Posterior vena cava (tissue), 2 donors: Measurements from ENCODE around the gene TXK. TPM values are rescaled to one million over a fixed set of nuclear protein-coding genes. Genes with fewer than 3 reads are reported as not detected.

Experiments
- DNase-seq: peaks from one replicate; pipeline ENCODE4 v3.0.0-alpha.2; 2020; ENCODE audit warnings: low spot score
- intact Hi-C, 2 donors: fragments of 100-400 bp; cut with DNase I; formaldehyde crosslinking; loops; one replicate each; pipeline versions ENCODE4 v1.14.1 to v1.14.2; 2022 to 2023
- total RNA-seq, 2 donors: library from RNA; stranded (reverse); fragmentation: NEBNext Ultra II Directional; extraction: Animal tissue kit (Norgen Biotek cat#: 25700); gene quantifications; one replicate each; pipeline ENCODE4 v1.2.1, GENCODE V29; 2021
- donor health status: DM: yes; HTN: yes; CAD: no.
- donor health status: DM: yes; HTN: yes; CAD: no.

The TXK gene
- total RNA-seq, 2 donors from 2014 or later, result 2.6 TPM

DNA sequence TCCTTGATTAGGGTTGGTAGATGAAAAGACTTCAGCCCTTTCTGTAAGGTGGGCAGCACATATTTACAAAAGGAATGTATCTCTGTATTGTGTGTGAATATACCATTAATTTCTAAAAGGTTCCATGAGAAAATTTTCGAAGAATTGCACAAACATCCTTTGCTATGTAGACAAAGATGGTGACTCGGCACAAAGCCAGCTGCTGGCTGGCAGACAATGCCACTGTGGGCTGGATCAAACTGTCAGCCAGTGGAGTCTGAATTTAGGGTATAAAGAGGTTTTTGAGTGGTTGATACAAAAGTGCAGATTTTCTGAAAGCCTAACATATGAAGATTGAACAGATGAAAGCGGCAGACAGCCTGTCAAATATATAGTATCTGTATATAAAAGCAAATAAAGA, 5.6 kb upstream of the TXK start:
- DNase-seq, result no peak
- intact Hi-C loops, result no loop called here

DNA sequence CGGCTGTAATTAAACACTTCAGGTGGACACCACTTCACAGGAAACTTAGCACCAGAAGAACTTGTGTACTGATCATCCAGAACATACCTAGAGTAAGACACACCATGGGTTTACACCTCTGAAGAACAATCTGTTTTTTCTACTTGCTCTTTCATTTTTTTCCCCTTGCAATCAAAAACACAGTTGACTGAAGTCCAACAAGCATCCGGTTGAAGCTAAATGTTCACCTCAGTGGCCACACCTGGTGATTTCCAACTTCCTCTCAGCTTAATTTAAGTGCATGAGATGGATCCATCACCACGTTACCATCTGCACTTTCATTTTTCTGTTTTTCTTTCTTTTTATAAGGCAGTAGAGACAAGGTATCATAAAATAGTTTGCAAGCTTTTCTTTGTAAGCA, 4.9 kb upstream of the TXK start:
- DNase-seq, result no peak
- intact Hi-C loops, result no loop called here

DNA sequence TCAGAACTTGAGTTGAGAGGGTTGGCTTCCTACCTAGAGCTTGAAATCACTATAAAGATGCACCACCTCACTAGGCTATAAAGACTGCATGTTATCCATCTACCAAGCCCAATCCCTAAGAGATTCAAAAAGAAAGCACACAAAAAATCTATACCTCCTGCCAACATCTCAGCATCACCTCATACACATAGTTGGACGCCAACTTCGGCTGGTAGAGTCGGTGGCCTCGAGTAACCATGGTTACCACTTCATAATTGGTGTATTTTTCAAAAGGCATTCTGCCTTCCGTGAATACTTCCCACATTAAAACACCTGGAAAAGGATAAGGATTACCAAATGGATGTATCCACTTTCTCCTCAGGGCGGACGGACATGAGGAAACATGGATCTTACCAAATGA, 4.5 kb upstream of the TXK start:
- intact Hi-C loops, result no loop called here
- DNase-seq, result no peak

DNA sequence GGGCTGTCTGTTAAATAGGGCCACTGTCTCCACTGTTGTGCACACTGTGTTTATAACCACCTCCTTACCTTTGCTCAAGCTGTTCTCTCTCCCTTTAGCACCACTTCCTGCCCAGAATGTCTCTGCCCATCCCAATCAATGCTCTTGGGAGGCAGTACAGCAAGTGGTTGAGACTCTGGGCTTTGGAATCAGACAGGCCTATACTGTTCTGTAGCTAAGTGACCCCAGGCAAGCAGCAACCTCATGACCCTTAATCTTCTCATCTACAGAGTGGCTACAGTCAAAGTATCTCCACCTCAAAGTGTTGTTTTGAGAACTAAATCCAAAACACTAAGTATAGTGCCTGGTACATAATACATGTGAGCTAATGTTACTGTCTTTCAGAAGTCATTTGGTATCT, 3.8 kb upstream of the TXK start:
- no peak for DNase-seq
- intact Hi-C loops, result no loop called here

DNA sequence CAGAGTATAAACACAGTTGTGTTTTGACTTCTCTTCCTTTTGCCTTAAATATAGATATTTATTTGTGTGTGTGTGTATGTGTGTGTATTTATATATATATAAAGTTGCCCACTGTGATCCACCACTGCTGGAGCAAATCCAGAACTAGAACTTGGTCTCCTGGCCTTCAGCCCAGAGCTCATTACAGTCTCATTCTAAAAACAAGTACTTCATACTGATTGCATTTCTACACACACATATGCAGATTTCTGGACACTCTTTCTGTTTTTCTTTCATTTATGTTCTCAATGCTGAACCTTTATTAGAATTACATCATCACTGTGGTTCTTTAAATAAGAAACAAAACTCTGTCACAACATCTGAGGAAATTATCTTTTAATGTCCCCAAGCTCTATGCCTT, 381 bp downstream of the TXK start:
- intact Hi-C loops, result no loop called here
- DNase-seq, result no peak

DNA sequence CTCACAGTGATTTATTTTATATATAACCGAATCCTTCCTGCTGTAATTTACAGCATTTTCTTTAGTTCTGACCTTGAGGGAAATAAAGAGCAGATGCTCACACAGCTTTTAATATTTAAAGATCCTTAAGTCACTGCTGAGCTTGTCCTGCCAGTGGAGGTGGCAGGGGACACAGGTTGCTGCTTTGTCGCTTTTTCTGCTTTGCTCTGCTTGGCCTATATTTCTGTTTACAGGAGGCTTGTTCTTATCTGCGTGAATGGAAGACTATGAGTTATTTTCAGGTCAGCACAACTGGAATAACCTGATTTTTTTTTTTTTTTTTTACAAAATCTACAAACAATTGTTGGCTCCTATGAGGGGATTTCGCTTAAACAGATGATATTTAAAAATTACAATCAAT, 2.3 kb downstream of the TXK start:
- intact Hi-C loops, result no loop called here
- no peak for DNase-seq

DNA sequence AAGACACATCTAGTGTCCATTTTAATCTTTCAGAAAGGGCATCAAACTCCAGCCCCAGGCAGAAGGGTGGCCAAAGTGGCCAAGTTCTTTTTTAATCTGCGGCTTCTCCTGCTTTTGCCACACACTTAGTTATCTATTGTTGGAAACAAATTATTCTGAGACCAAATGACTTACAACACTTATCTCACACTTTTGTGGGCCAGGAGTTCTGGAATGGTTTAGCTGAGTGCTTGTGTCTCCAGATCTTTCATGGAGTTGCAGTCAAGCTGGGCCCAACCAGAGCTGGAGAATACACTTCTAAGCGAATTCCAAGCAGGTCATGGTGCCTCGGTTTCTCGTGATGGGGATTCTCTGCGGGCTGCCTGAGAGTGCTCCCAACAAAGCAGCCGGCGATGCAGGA, 4.0 kb downstream of the TXK start:
- intact Hi-C loops, result no loop called here
- DNase-seq, result peak; percentile 64

DNA sequence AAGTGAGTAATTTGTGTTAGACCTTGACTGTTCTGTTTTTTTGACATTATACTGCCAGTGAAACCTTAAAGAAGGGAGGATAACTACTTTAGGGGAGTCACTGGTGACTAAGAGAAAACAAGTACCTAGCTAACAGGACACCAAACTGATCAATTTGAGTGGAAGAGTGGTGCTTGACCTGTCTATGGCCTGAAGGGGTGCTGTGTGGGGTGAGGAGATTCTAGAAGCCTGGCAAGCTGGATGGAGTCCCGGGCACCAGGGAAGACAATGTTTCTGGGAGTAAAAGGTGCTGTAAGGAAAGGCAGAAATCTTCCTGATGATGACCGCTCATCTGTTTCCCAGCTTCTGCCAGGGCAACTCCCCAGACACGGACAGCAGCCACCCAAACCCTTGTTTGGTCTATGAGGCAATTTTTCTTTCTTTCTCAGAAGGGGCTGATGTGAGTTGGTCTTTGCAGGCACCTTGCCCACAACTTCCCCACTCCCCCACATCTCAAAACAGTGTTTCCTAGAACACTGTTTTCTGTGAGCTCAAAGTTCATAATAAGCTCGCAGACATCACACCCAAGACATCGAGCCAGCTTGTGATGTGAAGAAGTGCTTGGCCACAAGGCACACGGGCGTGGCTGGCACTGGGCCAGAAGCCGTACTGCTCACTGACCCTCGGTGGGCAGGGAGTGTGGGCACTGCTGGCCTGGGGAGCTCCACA, 4.6 kb downstream of the TXK start:
- DNase-seq, result peak; percentile 81
- intact Hi-C loops, result no loop called here

DNA sequence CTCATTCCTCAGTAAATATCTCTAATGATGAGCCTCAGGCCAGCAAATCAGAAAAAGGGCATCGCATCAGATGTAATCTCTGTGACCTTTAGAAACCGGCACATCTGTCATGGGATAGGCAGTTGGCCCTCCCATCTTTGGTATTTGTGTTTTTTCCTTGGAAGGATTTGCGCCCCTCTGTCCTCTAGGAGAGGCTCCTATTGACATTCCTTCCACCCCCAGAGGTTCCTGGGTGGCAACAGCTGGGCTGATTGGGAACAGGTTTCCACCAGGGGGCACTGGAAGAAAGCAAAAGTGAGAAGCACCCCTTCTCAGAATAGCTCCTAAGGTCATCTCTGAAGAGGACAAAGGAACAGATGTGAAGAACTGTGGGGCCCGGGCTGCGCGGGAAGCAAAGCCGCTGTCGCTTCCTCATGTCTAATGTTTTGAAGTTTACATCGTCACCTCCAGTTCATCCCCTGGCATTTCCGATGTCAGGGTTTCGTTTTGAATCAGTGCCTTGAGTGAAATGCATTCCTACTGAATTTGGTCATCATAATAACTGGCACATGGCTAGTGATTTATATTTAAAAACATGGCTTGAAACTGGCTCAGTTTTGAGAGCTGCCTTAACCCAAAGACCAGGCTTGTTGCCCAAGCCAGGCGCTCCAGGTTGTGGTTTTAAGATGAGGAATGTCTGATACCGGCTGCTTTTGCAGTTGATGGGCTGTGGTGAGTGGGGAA, 6.2 kb downstream of the TXK start:
- intact Hi-C loops, result no loop called here
- DNase-seq, result peak; percentile 81

DNA sequence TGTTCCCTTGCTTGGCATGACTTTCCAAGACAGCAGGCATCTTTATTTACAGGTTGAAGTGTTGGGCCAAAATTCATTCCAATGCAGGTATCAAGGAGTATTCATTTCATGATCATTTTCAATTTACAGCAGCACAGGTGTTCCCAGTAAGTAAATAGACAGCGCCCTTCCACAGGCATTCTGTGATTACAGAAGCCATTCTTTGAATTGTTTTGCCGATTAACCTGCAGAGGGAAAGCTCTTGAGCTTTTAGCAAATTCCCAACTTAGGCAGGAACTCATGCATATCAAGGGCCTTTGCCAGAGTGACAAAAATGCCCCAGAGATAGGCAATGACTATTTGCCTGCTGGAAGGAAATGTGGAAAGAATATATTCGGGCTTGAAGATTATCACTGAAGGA, 6.8 kb downstream of the TXK start:
- intact Hi-C loops, result no loop called here

DNA sequence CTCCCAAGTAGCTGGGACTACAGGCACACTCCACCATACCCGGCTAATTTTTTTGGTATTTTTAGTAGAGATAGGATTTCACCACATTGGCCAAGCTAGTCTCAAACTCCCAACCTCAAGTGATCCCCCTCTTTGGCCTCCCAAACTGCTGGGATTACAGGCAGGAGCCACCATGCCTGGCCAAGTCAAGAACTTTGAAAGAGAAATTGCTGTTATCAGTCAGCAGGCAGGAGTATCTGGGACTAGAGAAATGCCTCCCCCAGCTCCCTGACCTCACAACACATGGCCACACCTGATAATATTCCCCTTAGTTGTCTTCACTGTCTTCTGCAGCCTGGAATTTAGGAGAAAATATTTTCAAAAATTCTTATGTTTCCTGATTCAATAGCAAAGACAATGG, 7.4 kb downstream of the TXK start:
- intact Hi-C loops, result no loop called here
- no peak for DNase-seq

More for the DNA sequence above, 6.8 kb downstream of the TXK start:
- DNase-seq, result no peak

DNA sequence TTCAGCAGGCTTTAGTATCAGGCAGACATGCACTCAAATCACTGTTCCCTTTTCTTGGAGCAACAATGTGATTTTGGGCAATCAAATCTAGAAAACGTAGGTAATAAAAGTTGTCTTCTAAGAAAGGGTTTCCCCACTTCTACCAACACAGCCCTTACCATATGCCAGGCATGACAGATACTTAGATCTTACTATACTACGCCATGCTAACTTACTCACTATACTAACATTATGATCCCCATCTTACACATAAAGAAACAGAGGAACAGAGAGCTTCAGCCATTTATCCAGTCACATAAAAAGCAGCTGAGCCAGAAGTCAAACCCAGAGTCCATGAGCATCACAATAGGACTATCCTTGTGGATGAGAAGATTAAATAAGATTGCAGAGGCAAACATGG, 9.2 kb downstream of the TXK start:
- intact Hi-C loops, result no loop called here
- no peak for DNase-seq

DNA sequence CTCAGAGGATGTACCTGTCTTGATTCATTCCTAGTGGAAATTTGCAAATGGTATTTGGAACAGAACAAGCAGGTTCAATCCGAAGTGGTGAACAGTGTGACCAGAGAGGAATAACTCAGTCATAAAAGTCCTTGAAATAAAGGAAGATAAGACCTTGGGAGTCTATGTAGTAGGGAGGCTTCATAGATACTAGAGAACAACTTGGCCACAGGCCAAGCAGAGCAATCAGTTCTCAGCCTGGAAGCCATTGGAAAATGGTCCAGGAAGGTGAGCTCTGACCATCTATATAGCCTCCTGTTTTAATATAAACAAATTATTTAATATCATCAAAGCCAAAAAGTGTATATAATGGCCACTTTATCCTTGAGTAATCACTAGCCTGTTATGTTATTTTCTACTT, 11.3 kb downstream of the TXK start:
- intact Hi-C loops, result no loop called here
- DNase-seq, result no peak

DNA sequence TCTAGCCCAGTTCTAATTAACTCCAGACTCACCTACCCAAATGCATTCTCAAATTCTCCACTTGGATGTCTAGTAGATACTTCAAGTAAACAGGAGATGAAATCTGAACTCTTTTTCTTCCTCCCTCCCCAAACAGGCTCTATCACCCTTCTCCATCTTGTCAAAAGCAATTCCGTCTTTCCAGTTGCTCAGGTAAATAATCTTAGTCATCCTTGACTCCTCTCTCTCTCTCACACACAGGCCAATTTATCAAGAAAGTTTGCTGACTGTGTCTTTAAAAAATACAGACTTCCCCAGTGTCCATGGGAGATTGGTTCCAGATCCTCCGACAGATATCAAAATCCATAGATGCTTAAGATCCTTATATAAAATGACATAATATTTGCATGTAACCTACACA, 12.9 kb downstream of the TXK start:
- intact Hi-C loops, result no loop called here
- no peak for DNase-seq

DNA sequence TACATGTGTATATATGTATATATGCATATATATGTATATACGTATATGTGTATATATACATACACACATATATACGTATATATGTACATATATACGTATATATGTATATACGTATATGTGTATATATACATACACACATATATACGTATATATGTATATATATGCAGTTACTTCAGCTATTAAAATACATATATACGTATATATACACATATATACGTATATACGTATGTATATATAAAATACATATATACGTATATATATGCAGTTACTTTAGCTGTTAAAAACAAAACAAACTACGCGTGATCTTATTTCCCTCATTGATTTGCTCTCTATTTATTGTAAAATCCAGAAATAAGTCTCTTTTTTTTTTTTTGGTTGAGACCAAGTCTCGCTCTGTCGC, 13.9 kb downstream of the TXK start:
- intact Hi-C loops, result no loop called here

DNA sequence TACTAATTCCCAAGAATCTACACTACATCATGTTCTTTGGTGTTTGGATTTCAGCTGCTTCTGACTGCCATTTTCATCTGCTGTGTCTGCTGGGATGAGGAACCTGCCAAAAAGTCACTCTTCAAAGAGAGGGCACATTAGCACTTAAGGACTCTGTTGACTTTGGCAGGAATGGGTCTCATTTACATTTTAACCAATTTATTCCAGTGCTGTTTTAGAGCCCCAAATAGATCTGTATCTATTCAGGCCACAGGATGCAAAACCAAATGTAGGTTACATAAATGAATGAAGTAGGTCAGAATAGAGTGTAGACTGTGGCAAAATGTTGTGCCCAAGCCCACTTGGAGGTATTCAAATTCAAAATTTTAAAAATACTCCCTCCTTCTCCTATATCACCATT, 14.4 kb downstream of the TXK start:
- DNase-seq, result no peak
- intact Hi-C loops, result loop anchor here in 1 of 2 donors (10.0 kb wide), 1 partner anchor 925 kb away; no protein-coding TSS in a partner anchor

More for the DNA sequence above, 13.9 kb downstream of the TXK start:
- DNase-seq, result no peak

DNA sequence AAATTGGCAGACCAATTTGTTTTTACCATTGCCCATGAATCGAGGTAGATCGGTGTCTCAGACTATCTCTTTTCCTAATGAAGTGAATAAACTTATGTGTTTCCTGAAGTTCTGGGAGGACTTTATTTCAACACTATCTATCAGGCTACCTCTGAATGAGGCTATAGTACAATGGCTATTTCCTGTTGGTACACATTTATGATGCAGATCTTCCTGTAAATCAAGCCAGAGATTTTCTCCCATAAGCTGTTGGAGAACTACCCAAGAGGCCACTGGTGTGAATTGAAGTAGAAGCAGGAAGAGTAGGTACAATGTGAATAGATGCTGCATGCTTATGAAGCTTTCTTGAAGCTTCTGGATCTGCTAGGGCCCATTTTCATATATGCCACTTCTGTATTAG, 16.0 kb downstream of the TXK start:
- intact Hi-C loops, result loop anchor here in 1 of 2 donors (10.0 kb wide), 1 partner anchor 923 kb away; no protein-coding TSS in a partner anchor
- DNase-seq, result no peak

DNA sequence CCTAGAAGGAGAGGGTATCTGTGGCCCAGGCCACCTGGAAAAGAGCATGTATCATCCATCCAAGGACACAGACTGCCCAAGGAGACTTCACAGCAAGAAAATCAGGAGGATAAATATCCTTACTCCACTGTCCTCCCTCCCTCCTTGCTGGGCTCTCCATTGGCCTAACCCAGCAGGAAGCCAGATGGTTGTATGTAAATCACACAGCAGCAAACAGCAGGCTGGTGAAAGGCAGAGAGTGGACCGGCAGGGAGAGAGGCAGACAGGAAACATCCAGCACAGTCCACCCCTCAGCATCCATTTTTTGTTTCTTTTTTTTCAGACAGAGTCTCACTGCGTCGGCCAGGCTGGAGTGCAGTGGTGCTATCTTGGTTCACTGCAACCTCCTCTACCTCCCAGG, 17.5 kb downstream of the TXK start:
- DNase-seq, result no peak
- intact Hi-C loops, result loop anchor here in 1 of 2 donors (10.0 kb wide), 1 partner anchor 922 kb away; no protein-coding TSS in a partner anchor

DNA sequence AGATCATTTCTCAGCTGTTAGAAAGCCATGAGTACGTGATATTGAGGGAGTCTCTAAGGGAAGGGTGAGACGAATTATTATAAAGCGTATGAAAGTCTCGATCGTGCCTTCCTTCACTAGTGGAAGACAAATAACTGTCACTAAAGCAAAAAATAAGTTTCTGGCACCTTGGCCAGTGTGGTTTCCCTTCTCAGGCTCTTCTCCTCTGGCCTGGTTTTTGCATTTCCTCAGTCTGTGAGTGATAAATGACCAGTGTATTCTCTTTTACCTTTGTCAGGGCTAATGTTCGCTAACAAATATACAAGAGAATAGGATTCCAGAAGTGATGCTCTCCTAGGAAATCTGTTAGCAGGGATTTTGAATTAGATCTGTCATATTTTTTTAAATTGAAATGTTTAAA, 19.6 kb downstream of the TXK start:
- no peak for DNase-seq
- intact Hi-C loops, result loop anchor here in 1 of 2 donors (10.0 kb wide), 1 partner anchor 920 kb away; no protein-coding TSS in a partner anchor

DNA sequence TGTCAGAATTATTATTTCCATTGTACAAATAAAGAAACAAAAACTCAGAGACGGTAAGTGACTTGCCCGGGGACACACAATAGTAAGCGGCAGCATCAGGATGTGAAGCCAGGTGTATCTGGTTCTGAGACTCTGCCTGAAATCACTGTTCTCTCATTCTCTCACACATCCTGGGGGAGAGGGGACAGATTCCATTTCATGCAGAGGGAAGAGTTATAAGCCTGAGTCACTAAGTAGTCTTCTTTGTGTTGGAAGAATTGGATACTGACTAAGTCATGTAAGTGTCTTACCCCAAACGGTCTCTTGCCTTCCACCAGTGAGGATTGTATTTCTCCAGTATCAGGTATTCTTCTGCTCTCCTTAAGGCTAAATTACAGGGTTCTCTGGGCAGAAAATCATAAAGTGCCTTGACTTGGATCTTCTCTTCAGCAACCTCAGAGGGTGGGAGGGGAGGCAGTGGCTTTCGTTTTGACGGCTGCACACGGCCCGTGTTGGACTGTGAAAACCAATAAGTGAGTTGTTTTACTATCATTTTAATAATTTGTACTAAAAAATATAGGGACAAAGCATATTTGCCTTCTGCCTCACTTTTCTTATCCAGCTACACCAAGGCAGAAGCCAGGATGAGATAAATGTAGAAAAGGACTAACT, 21.9 kb downstream of the TXK start:
- intact Hi-C loops, result loop anchor here in 1 of 2 donors (10.0 kb wide), 1 partner anchor 917 kb away; no protein-coding TSS in a partner anchor
- no peak for DNase-seq
